Smooth muscle cell (in vitro differentiated cells): ENCODE results near the gene DDRGK1. TPM values are rescaled to one million over a fixed set of nuclear protein-coding genes. Genes with fewer than 3 reads are reported as not detected.

ENCODE experiments used
- DNase-seq: peaks from one replicate; lab custom pipeline; 2025; ENCODE audit not compliant: unreplicated experiment; lab: John Stamatoyannopoulos, UW
- H2AFZ ChIP-seq: fragments of 200-600 bp; sonication (generic); 2 replicates; pipeline ENCODE4 v1.6.0; 2016; ENCODE audit warnings: antibody characterized with exemption, low read depth, mild to moderate bottlenecking
- H3F3A ChIP-seq: fragments of 200-600 bp; sonication (generic); 2 replicates; pipeline ENCODE4 v1.6.0; 2017; ENCODE audit warnings: antibody characterized with exemption, low read depth
- H3K27ac ChIP-seq: fragments of 200-600 bp; sonication (generic); 2 replicates; pipeline ENCODE4 v1.5.1; 2016; ENCODE audit warnings: low read depth, mild to moderate bottlenecking
- H3K27me3 ChIP-seq: fragments of 200-600 bp; sonication (generic); 2 replicates; pipeline ENCODE4 v1.6.1; 2016; ENCODE audit warnings: low read depth, mild to moderate bottlenecking
- H3K36me3 ChIP-seq: fragments of 200-600 bp; sonication (generic); 2 replicates; pipeline ENCODE4 v1.5.1; 2016; ENCODE audit warnings: low read depth
- H3K4me1 ChIP-seq: fragments of 200-600 bp; sonication (generic); 2 replicates; pipeline ENCODE4 v1.5.1; 2016; ENCODE audit warnings: low read depth
- H3K4me2 ChIP-seq: fragments of 200-600 bp; sonication (generic); 2 replicates; pipeline ENCODE4 v1.6.0; 2016; ENCODE audit warnings: mild to moderate bottlenecking
- H3K4me3 ChIP-seq: fragments of 200-600 bp; sonication (generic); 2 replicates; pipeline ENCODE4 v1.5.1; 2016; ENCODE audit warnings: mild to moderate bottlenecking
- H3K79me2 ChIP-seq: fragments of 200-600 bp; sonication (generic); 2 replicates; pipeline ENCODE4 v1.6.0; 2016; ENCODE audit warnings: low read depth, mild to moderate bottlenecking
- H3K9ac ChIP-seq: fragments of 200-600 bp; sonication (generic); 2 replicates; pipeline ENCODE4 v1.6.0; 2016; ENCODE audit warnings: low read depth
- H3K9me3 ChIP-seq: fragments of 200-600 bp; sonication (generic); replicated peaks from 2 replicates; pipeline ENCODE4 v1.5.1; 2016; ENCODE audit warnings: low read depth
- H4K20me1 ChIP-seq: fragments of 200-600 bp; sonication (generic); 2 replicates; pipeline ENCODE4 v1.6.0; 2016; ENCODE audit warnings: low read depth
- CTCF ChIP-seq: fragments of 200-600 bp; sonication (generic); IDR thresholded peaks from 2 replicates; pipeline ENCODE4 v1.5.1; 2017; ENCODE audit warnings: borderline replicate concordance, mild to moderate bottlenecking, antibody characterized with exemption; ENCODE audit not compliant: insufficient read depth, poor library complexity, severe bottlenecking
- WGBS: methylation state at CpG from one replicate; pipeline ENCODE4 v1.1.7; 2016; ENCODE audit warnings: low lambda C conversion rate; 5-methylcytosine and 5-hydroxymethylcytosine counted together
- polyA plus RNA-seq: library from polyadenylated mRNA; unstranded; fragments of >200 nt; fragmentation: Nextera tagmentation; extraction: Ambion mirVana; gene quantifications from 2 replicates; pipeline ENCODE4 v1.2.1, GENCODE V29; 2016
- total RNA-seq: library from RNA; depleted of rRNA; stranded (reverse); fragments of >200 nt; gene quantifications from 2 replicates; pipeline ENCODE4 v1.2.3, GENCODE V29; 2014

DDRGK1 gene
- total and polyA plus RNA-seq, 2 experiments from 2014 or later = 48.0 to 55.4 TPM

- 88% methylated on average over 5 of the region's 5 CpGs for WGBS
- Histone ChIP-seq H3K4me2 (no peak overlapping the region), H3K36me3 (no peaks in the 10 kb centered on the region), H4K20me1 (no peaks in the 10 kb centered on the region), H3K79me2 (no peaks in the 10 kb centered on the region), H3K4me3 (no peak overlapping the region), H3K9me3 (no peaks in the 10 kb centered on the region), H3F3A (no peaks in the 10 kb centered on the region), H3K27ac (no peak overlapping the region), H2AFZ (no peak overlapping the region), H3K27me3 (no peaks in the 10 kb centered on the region), H3K4me1 (no peaks in the 10 kb centered on the region), H3K9ac (no peak overlapping the region)
- no peak for TF ChIP-seq CTCF
- DNase-seq = no peak
These were observed 23.2 kb downstream of the DDRGK1 start for GRCh38 chr20:3181270-3181669.

- peaks cover 2% of the 10 kb centered on the region for H3K4me1 ChIP-seq
- no peaks in the 10 kb centered on the region for H3K36me3 ChIP-seq
- no peaks in the 10 kb centered on the region for H3K79me2 ChIP-seq
- H3K27ac ChIP-seq = no peak overlapping the region
- WGBS = 71% methylated on average over 4 of the region's 4 CpGs
- TF ChIP-seq CTCF = no peak
- DNase-seq = no peak
- H3K9ac ChIP-seq = no peak overlapping the region
- H4K20me1 ChIP-seq = no peaks in the 10 kb centered on the region
- no peaks in the 10 kb centered on the region for H3K9me3 ChIP-seq
- no peak overlapping the region for H3K4me3 ChIP-seq
- H3K27me3 ChIP-seq = no peaks in the 10 kb centered on the region
- no peak overlapping the region for H3K4me2 ChIP-seq
- no peaks in the 10 kb centered on the region for H3F3A ChIP-seq
- no peak overlapping the region for H2AFZ ChIP-seq
These were observed 24.2 kb downstream of the DDRGK1 start for GRCh38 chr20:3180319-3180718.

GRCh38 chr20:3177746-3178485, 26.6 kb downstream of the DDRGK1 start:
- Histone ChIP-seq H2AFZ (no peak overlapping the region), H4K20me1 (no peaks in the 10 kb centered on the region), H3K27ac (no peak overlapping the region), H3K9me3 (no peaks in the 10 kb centered on the region), H3K4me2 (no peak overlapping the region), H3K36me3 (no peaks in the 10 kb centered on the region), H3K9ac (no peak overlapping the region), H3K27me3 (no peaks in the 10 kb centered on the region), H3F3A (no peaks in the 10 kb centered on the region), H3K79me2 (no peaks in the 10 kb centered on the region), H3K4me3 (no peak overlapping the region), H3K4me1 (peaks cover 13% of the 10 kb centered on the region)
- WGBS = 94% methylated on average over 8 of the region's 8 CpGs
- TF ChIP-seq CTCF = no peak
- DNase-seq = no peak

- 59% methylated on average over 1 of the region's 1 CpG for WGBS
- no peaks in the 10 kb centered on the region for H3K36me3 ChIP-seq
- peak overlapping the region; percentile 0 for H3K27ac ChIP-seq
- DNase-seq = no peak
- H3F3A ChIP-seq = no peaks in the 10 kb centered on the region
- H3K9ac ChIP-seq = no peak overlapping the region
- peaks cover 17% of the 10 kb centered on the region for H3K4me1 ChIP-seq
- H3K79me2 ChIP-seq = no peaks in the 10 kb centered on the region
- peak overlapping the region; percentile 98 for H3K4me3 ChIP-seq
- H2AFZ ChIP-seq = no peak overlapping the region
- no peaks in the 10 kb centered on the region for H3K27me3 ChIP-seq
- no peaks in the 10 kb centered on the region for H4K20me1 ChIP-seq
- no peak for TF ChIP-seq CTCF
- peak overlapping the region; percentile 90 for H3K4me2 ChIP-seq
- H3K9me3 ChIP-seq = no peaks in the 10 kb centered on the region
These were observed 29.2 kb downstream of the DDRGK1 start for GRCh38 chr20:3175270-3175669.
